ENCODE measurements around the gene SLC7A8.

SLC7A8 gene

DNA sequence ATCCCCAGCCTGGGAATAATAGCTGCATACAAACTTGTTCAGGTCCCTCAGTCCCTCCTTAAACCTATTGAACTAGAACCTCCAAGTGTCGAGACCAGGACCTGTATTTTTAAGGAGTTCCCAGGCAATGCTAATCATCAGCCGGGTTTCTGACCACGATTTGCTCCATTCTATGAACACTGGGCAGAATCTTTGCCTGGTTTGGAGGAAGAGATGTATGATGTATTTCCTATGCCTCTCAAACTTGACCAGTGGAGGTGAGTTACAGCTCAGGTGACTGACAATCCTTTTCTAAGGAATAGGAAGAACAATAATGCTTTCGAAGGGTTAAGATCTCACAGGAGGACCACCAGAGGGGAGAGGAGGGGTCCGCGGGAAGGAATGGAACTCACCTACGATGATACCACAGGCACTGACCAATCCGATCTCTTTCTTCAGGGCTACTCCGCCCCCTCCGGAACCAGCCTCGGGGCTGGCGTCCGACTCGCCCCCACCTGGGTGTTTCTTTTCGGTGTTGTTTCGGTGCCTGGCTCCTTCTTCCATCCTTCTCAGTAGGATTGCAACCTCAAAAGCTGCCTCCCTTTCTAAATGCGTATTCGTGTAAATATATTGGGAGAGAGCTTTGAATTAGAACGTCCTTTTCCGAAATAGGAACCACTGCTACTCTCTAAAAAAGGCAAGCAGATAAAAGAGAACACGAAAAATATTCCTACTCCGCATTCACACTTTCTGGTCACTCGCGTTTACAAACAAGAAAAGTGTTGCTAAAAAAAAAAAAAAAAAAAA lies 895 bp downstream of the SLC7A8 start:
- no peak for DNase-seq

DNA sequence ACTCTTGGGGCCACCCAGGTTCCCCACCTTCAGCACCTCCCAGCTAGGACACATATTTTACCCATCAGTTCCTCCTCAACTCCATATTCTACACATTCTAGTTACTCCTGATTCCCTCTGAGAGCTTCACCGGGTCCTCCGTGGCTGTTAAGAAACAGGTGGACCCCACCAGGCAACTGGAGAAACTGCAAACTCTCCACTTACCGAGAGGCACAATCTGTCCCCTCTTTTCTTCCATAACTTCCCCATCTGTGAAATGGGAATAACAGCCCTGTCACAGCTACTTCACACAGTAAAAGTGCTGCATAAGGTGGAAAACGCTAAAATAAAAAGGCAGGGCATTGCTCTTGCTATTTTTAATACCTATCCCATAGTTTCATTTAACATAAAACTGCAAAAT lies 1.5 kb downstream of the SLC7A8 start:
- no peak for DNase-seq

GRCh38 chr14:23181453-23181852 lies 2.0 kb downstream of the SLC7A8 start:
- no peak for DNase-seq

DNA sequence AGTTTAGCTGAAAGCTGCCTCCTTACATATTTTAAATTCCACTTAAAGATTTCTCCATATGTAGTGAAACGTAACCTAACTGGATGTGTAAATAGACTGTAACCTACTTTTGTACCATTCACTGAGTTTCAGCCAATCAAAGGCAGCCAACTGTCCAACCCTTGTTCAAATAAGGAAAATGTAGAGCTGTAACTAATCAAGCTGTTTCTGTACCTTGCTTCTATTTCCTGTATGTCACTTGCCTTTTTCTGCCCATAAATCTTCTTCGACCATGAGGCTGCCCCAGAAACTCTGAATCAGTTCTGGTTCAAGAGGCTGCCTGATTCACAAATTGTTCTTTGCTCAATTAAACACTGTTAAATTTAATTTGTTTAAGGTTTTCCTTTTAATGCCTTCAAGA lies 6.3 kb downstream of the SLC7A8 start:
- no peak for DNase-seq

DNA sequence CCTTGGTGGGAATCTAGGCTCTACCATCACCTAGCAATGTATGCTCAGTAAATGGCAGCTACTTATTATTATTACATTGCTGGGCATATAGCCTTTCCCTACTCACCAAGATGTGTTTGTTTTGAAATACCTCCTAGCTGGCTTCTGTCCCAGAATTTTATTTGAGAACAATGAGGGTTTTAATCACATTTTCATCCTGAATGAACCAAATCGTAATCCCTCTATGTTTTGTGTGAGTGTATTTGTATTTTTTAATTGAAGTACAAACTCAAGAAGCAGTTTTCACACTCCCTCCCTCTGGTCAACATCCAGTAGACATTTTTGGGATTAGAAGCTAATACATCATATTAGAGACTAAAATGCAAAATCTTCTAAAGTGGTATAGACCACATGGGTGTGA lies 7.6 kb downstream of the SLC7A8 start:
- no peak for DNase-seq

GRCh38 chr14:23174296-23175184 lies 8.9 kb downstream of the SLC7A8 start:
- DNase-seq: no peak

- no peak for DNase-seq
Observed at GRCh38 chr14:23173796-23174195, 9.7 kb downstream of the SLC7A8 start.

DNA sequence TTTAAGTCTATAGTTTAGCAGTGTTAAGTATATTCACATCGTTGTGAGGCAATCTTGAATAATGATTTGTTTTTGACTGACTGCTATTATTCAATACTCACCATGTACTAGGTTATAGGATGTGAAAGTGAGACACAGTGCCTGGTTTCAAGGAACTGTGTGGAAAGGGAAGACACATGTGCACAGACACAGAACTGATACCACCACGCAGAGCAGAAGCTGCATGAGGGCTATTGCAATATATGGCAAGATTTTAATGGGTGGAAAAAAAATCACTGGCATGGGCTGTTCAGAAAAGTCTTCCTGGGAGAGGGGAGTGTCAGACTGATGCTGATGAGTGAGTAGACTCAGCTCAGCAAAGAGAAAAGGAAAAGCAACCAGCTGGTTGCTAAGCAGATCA lies 10.4 kb downstream of the SLC7A8 start:
- no peak for DNase-seq

DNA sequence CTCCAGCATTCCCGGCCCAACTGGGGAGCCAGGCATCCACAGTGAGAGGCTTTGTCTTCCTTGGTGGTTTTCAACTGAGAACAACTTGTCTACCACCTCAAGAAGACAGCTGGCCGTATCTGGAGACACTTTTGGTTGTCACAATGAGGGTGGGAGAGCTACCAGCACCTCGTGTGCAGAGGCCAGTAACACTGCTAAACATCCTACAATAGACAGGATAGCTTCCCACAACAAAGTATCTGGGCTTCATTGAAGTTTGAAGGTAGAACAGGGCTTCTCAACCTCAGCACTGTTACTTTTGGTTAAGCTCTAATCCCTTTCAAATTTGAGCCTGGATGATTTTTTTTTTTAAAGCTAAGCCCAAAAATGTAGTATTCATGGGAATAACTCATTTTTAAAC lies 10.9 kb downstream of the SLC7A8 start:
- DNase-seq: no peak

DNA sequence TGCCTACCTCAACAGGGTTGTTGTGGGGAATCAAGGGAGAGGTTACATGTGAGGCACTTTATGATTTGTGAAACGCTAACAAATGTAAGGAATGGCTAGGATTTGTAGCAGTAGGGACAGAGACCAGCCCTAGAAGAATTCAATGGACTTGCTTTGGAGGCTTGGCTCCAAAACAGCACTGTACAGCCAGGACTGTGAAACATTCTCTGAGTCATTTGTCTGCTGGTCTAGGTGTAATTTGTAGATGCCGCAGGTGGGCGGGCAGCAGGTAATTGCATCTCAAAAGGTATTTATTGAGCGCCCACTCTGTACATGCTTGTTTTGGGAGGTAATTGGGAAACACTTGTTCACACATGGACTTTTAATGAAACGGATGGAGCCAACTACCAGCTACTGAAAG lies 11.4 kb downstream of the SLC7A8 start:
- DNase-seq: no peak

- DNase-seq: no peak
Observed at GRCh38 chr14:23171222-23171975, 12.1 kb downstream of the SLC7A8 start.

- no peak for DNase-seq
Observed at GRCh38 chr14:23169622-23170021, 13.8 kb downstream of the SLC7A8 start.

DNA sequence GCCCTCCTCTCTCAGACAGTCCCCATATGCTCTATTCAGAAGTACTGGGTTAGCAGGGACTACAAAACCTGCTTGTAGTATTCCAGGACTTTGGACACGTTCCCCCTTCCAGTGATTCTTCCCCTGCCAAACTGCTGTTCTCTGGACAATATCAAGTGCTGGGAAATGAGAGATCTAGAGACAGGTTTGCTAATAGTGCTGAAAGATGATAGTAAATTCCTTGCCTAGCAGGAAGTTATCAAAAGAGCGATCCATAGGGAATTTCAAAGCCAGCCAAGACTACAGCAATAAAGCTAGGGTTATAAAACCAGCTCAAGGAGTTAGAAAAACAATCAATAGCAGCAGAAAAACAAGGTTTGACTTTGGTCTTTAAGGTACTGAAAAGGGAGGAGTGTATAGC lies 15.2 kb downstream of the SLC7A8 start:
- no peak for DNase-seq

- DNase-seq: no peak
Observed at GRCh38 chr14:23167116-23167847, 16.2 kb downstream of the SLC7A8 start.

GRCh38 chr14:23164949-23165348 lies 18.5 kb downstream of the SLC7A8 start:
- DNase-seq: no peak

DNA sequence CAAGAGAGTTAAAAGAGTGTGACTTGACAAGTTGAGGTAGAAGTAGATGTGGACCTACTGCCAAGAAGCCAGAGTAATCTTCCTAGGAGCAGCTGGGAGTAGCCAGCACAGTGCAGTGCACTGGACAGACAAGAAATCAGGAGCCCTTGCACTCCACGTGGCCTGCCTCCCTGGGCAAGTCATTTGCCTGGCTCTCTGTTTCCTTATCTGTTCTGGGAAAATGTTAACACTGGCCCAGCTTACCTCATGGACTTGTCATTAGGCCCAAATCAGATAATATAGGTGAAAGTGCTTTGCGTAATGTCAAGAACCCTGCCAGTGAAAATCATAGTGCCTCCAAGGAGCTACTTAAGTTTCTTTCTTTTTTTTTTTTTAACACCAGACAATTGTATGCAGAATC lies 19.2 kb downstream of the SLC7A8 start:
- no peak for DNase-seq

DNA sequence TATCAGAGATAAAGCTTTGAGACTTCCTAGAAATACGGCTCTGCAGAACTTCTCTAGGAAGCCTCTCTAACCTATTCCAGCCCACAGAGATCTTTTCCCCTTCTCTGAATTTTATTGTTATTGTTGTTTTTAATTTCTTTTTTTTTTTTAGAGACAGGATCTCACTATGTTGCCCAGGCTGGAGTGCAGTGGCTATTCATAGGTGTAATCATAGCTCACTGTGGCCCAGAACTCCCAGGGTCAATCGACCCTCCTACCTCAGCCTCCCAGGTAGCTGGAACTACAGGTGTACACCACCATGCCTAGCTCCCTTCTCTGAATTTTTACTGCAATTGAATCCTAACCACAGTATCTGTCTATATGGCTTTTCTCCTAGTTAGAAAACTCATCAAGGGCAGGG lies 19.6 kb downstream of the SLC7A8 start:
- no peak for DNase-seq

DNA sequence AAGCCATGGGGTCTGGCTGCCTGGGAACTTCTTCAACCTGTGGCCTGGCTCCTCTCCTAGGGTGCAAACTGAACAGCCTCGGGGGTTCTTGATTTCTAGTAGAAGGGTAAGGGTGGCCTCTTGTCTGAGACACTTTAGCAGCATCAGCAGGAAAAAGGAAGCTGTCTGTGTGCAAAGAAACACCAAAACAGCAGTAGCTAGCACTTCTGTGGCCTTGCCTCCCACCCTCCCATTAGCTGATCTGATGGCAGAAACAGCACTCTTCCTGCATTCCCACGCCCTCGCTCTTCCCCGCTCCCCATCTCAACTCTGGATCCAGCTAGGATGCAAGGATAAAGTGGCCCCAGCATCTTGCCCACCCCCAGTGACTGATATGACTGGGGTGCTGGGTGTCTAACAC lies 20.7 kb downstream of the SLC7A8 start:
- DNase-seq: no peak

DNA sequence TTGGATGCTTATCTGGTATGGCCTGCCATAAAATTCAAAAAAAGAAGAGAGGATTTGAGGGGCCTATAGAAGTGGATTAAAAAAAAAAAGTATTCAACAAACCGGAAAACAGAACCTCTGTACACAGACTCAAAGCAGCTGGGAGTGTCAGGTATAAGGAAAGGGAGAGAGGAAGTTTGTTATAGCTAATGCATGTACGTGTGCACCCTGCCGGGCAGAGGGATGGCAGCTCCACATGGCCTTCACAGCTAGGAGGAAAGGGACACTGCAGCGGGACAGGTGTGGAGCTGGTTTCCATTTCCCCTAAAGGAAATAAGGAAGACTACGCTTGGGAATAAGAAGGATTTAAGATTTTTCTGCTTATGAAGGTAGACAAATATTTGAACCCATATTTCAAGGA lies 21.5 kb downstream of the SLC7A8 start:
- DNase-seq: no peak

GRCh38 chr14:23160924-23161522 lies 22.4 kb downstream of the SLC7A8 start:
- DNase-seq: no peak

DNA sequence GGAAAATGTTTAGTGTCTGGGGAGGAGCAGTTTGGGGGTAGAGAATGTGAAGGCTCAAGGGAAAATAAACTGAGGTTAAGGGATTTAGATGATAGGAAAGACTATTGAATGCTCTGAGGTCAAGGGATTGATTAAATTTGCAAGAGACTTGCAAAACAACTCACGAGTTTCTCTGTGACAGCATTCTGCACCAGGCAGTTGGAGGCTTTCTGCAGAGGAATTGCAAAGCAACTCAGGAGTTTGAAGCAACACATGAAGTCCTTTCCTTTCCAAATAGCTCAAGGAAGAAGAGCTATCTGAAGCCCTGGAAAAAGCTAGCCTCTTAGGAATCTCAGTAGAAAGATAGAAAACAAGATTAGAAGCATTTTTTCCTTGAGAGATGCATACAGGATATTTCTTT lies 23.9 kb downstream of the SLC7A8 start:
- no peak for DNase-seq

GRCh38 chr14:23158779-23159178 lies 24.7 kb downstream of the SLC7A8 start:
- DNase-seq: no peak

All from NCI-H2171 (cell line).